Measurements from ENCODE around the gene TEKT2. TPM values are rescaled to one million over a fixed set of nuclear protein-coding genes. Genes with fewer than 3 reads are reported as not detected.

Gene TEKT2
- total RNA-seq, 2 donors from 2014 or later = 1.3 to 1.6 TPM

DNA sequence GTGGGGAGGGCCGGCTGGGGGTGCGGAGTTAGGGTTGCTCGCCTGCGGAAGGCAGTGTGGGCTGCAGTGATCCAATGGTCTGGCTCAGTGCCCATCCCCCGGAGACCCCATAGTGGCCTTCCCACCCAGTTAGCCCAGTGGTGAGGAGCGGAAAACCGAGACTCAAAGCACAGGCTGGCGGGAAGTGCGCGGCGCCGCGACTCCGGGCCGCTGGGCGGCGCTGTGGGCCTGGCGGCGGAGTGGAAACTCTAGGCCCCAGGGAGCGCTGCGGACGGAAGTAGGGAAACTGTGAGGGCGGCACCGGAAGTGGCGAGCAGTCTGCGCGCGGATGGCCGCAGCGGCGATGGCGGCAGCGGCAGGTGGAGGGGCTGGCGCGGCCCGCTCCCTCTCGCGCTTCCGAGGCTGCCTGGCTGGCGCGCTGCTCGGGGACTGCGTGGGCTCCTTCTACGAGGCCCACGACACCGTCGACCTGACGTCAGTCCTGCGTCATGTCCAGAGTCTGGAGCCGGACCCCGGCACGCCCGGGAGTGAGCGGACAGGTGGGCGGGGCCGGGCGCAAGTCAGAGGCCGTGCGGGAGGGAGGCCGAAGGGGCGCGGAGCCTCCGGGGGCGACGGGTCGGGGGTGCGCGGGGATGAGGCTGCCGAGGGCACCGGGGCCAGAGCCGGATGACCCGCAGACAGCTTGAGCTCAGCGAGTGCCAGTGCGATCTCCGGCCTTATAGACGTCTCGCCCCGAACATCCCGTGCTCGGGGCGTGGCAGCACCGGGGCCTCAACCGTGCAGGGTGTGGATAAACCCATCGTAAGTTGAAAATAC is 4.9 kb downstream of the TEKT2 start, which contains the start of gene ADPRS:
Gene ADPRS (plus strand): TSS at position 316 of the 816 bp plus-strand sequence. CDS start 13 bp downstream, at position 329.
- peaks cover 12 to 15% of the 10 kb centered on the region in 2 donors for H3K36me3 ChIP-seq (replicated peaks in 1 of 2; ENCODE audit: insufficient read depth in 1 of 2, low read depth in 2 of 2)
- intact Hi-C loops (cut with DNase I) = no loop called here
- peak within 1 kb of the TSS; percentile 64 to 88 (median 79) for H3K27ac ChIP-seq
- ATAC-seq (peak; percentile 88), DNase-seq (peak; percentile 88 to 91 (median 91))
- peaks cover 29% of the 10 kb centered on the region for H3K4me1 ChIP-seq
- 1% methylated on average over 22 to 80 of the region's 84 CpGs for WGBS, 2 donors
- peak within 1 kb of the TSS; percentile 76 to 99 for H3K4me3 ChIP-seq
- TF ChIP-seq POLR2A (IDR thresholded peaks at IDR 0.05) = peak; percentile 90 to 91 (median 90)
- TF ChIP-seq, protein P1, sequence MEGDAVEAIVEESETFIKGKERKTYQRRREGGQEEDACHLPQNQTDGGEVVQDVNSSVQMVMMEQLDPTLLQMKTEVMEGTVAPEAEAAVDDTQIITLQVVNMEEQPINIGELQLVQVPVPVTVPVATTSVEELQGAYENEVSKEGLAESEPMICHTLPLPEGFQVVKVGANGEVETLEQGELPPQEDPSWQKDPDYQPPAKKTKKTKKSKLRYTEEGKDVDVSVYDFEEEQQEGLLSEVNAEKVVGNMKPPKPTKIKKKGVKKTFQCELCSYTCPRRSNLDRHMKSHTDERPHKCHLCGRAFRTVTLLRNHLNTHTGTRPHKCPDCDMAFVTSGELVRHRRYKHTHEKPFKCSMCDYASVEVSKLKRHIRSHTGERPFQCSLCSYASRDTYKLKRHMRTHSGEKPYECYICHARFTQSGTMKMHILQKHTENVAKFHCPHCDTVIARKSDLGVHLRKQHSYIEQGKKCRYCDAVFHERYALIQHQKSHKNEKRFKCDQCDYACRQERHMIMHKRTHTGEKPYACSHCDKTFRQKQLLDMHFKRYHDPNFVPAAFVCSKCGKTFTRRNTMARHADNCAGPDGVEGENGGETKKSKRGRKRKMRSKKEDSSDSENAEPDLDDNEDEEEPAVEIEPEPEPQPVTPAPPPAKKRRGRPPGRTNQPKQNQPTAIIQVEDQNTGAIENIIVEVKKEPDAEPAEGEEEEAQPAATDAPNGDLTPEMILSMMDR (IDR thresholded peaks at IDR 0.05) = peak; percentile 98 to 99 (median 99)
- no peaks in the 10 kb centered on the region for H3K9me3 ChIP-seq
- H3K27me3 ChIP-seq = no peaks in the 10 kb centered on the region

- intact Hi-C loops (cut with DNase I) = loop anchor here (10.0 kb wide), 2 partner anchors 55 to 325 kb away; partner anchors contain the start of gene TRAPPC3
- H3K27ac ChIP-seq = peak overlapping the region; percentile 64 to 88 (median 79)
- no peak for DNase-seq
Measured at GRCh38 chr1:36089393-36090121, 5.7 kb downstream of the TEKT2 start.

GRCh38 chr1:36091141-36091540 is 7.2 kb downstream of the TEKT2 start:
- DNase-seq (no peak), ATAC-seq (no peak)
- Histone ChIP-seq H3K27ac (no peak overlapping the region), H3K4me3 (no peak overlapping the region), H3K4me1 (peaks cover 17% of the 10 kb centered on the region), H3K36me3 (replicated peaks in 1 of 2; ENCODE audit: insufficient read depth in 1 of 2, low read depth in 2 of 2) (peaks cover 19% of the 10 kb centered on the region in 2 donors), H3K27me3 (no peaks in the 10 kb centered on the region), H3K9me3 (no peaks in the 10 kb centered on the region)
- no peak for TF ChIP-seq POLR2A (IDR thresholded peaks at IDR 0.05)
- TF ChIP-seq, protein P1 (IDR thresholded peaks at IDR 0.05) = no peak
- intact Hi-C loops (cut with DNase I) = loop anchor here (10.0 kb wide), 2 partner anchors 54 to 324 kb away; partner anchors contain the start of gene TRAPPC3
- WGBS, 2 donors = 81 to 85% methylated on average over 4 of the region's 4 CpGs

More at GRCh38 chr1:36089393-36090121, 5.7 kb downstream of the TEKT2 start:
- peaks cover 23% of the 10 kb centered on the region for H3K4me1 ChIP-seq
- peaks cover 16 to 19% of the 10 kb centered on the region in 2 donors for H3K36me3 ChIP-seq (replicated peaks in 1 of 2; ENCODE audit: insufficient read depth in 1 of 2, low read depth in 2 of 2)
- H3K4me3 ChIP-seq = peak overlapping the region; percentile 76 to 99
- no peaks in the 10 kb centered on the region for H3K27me3 ChIP-seq
- no peaks in the 10 kb centered on the region for H3K9me3 ChIP-seq
- ATAC-seq = no peak
- no peak for TF ChIP-seq POLR2A (IDR thresholded peaks at IDR 0.05)
- TF ChIP-seq, protein P1 (IDR thresholded peaks at IDR 0.05) = no peak
- 4 to 7% methylated on average over 31 to 32 of the region's 32 CpGs for WGBS, 2 donors

DNA sequence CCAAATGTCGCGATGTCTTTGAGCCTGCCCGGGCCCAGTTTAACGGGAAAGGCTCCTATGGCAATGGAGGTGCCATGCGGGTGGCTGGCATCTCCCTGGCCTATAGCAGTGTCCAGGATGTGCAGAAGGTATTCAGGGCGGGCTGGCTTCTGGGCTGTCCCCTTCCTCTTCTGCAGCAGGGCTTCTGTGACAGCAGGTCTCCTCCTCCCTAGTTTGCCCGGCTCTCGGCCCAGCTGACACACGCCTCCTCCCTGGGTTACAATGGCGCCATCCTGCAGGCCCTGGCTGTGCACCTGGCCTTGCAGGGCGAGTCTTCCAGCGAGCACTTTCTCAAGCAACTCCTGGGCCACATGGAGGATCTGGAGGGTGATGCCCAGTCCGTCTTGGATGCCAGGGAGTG is 7.8 kb downstream of the TEKT2 start:
- H3K4me3 ChIP-seq = no peak overlapping the region
- no peaks in the 10 kb centered on the region for H3K27me3 ChIP-seq
- H3K36me3 ChIP-seq (replicated peaks in 1 of 2; ENCODE audit: insufficient read depth in 1 of 2, low read depth in 2 of 2) = peaks cover 19% of the 10 kb centered on the region in 2 donors
- H3K9me3 ChIP-seq = no peaks in the 10 kb centered on the region
- peaks cover 17% of the 10 kb centered on the region for H3K4me1 ChIP-seq
- WGBS, 2 donors = 87 to 88% methylated on average over 6 to 13 of the region's 13 CpGs
- H3K27ac ChIP-seq = no peak overlapping the region
- TF ChIP-seq, protein P1 (IDR thresholded peaks at IDR 0.05) = no peak
- TF ChIP-seq POLR2A (IDR thresholded peaks at IDR 0.05) = no peak
- ATAC-seq (no peak), DNase-seq (no peak)
- intact Hi-C loops (cut with DNase I) = loop anchor here (10.0 kb wide), 2 partner anchors 53 to 323 kb away; partner anchors contain the start of gene TRAPPC3
